AG04449 (cell line): Measurements from ENCODE around the gene OR2A25.

ENCODE experiments used
- CTCF ChIA-PET: fragments of 350-600 bp; formaldehyde crosslinking; extraction: SDS; loops from one replicate; lab custom pipeline; 2021; ENCODE audit warnings: antibody characterized with exemption; lab: Yijun Ruan, JAX
- POLR2A ChIA-PET: fragments of 400-600, 350-600 bp; formaldehyde crosslinking; extraction: SDS; loops from one replicate; lab custom pipeline; 2020; ENCODE audit warnings: antibody characterized with exemption, inconsistent platforms; lab: Yijun Ruan, JAX
- DNase-seq: peaks from one replicate; pipeline ENCODE4 v3.0.0-alpha.2; 2010; ENCODE audit warnings: low read depth, low spot score
- H3K4me3 ChIP-seq: 2 replicates; pipeline ENCODE4 v1.5.1; 2011; ENCODE audit warnings: low read depth, mild to moderate bottlenecking, control low read depth, low read length
- CTCF ChIP-seq: IDR thresholded peaks from one replicate; pipeline ENCODE4 v1.5.1; 2011; ENCODE audit warnings: mild to moderate bottlenecking, moderate library complexity, low read length, control low read depth, inconsistent platforms; ENCODE audit not compliant: insufficient read depth; ENCODE audit errors: missing control alignments

OR2A25 gene

DNA sequence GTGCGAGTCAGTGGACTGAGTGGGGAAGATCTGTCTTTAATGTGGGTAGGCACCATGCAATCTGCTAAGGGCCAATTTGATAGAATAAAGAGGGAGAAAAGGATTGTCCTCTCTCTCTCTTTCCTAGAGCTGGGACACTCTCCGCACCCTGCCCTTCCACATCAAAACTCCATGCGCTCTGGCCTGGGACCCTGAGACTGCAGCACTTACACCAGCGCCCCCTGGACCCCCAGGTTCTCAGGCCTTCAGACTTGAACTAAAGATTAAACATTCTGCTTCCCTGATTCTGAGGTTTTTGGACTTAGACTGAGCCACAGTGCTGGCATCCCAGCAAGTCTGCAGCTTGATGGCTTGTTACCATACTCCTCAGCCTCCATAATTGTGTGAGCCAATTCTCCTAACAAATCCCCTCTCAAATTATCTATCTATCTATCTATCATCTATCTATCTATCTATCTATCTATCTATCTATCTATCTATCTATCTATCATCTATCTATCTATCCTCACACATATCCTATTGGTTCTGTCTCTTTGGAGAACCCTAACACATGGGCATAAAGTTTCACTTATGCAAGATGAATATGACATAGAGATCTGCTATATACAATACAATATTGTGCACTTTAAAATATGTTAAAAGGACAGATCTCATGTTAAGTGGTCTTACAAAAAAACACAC lies 43.3 kb upstream of the OR2A25 start:
- no peak for DNase-seq
- no peak for TF ChIP-seq CTCF
- ChIA-PET POLR2A (no interaction called here), CTCF (interaction anchor here (0.5 to 3.1 kb wide), 7 partner anchors 9 to 290 kb away, joined by 3 to 25 read pairs (median 6); no protein-coding TSS in a partner anchor)
- no peak overlapping the region for H3K4me3 ChIP-seq

DNA sequence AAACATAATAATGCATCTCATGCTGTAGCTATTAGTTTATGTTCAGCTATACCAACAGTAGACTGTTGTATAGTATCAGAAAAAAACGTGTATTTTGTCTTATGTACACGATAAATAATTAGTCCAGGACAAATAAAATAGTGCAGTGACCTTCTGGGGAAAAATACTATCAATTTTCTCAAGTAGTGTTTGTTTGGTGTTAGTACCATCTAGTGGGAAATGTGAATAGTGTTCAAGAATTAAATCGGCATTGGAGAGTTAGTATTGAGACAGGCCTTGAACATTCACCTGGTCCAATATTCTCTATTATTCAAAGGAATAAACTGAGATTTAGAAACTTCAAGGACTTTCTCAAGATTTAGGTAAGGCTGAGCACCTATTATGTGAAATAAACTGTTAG lies 42.5 kb upstream of the OR2A25 start:
- ChIA-PET POLR2A (no interaction called here), CTCF (interaction anchor here (0.5 to 3.1 kb wide), 7 partner anchors 10 to 291 kb away, joined by 3 to 25 read pairs (median 6); no protein-coding TSS in a partner anchor)
- TF ChIP-seq CTCF: peak; percentile 22
- DNase-seq: no peak
- H3K4me3 ChIP-seq: no peak overlapping the region

DNA sequence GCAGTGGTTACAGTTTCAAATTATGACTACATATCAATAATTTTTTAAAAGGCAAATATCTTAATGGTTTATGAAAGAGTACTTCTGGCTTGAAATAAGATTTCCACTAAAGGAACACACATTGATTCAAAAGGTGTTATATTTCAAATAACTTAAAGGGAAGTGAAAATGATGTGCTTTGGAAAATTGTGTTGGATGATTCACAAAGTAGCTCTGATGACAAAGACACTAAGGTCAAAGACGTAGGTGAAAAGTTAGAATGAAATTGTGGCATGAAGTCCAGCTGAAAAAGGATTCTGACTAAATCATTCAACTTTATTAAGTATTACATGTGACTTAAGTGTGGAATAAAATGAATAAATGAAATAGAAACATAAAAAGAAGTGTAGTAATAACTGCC lies 41.6 kb upstream of the OR2A25 start:
- no peak overlapping the region for H3K4me3 ChIP-seq
- no peak for TF ChIP-seq CTCF
- DNase-seq: no peak
- POLR2A ChIA-PET: interaction anchor here (0.6 kb wide), 1 partner anchor 127 kb away, joined by 3 read pairs; no protein-coding TSS in a partner anchor
- CTCF ChIA-PET: interaction anchor here (1.3 to 3.1 kb wide), 5 partner anchors 9 to 292 kb away, joined by 3 to 25 read pairs (median 8); no protein-coding TSS in a partner anchor

- TF ChIP-seq CTCF: no peak
- POLR2A ChIA-PET: interaction anchor here (0.6 kb wide), 1 partner anchor 127 kb away, joined by 3 read pairs; no protein-coding TSS in a partner anchor
- DNase-seq: no peak
- H3K4me3 ChIP-seq: no peak overlapping the region
- CTCF ChIA-PET: interaction anchor here (1.3 to 3.1 kb wide), 3 partner anchors 16 to 293 kb away, joined by 3 to 25 read pairs (median 6); no protein-coding TSS in a partner anchor
These were observed 41.1 kb upstream of the OR2A25 start for GRCh38 chr7:144028547-144028946.

DNA sequence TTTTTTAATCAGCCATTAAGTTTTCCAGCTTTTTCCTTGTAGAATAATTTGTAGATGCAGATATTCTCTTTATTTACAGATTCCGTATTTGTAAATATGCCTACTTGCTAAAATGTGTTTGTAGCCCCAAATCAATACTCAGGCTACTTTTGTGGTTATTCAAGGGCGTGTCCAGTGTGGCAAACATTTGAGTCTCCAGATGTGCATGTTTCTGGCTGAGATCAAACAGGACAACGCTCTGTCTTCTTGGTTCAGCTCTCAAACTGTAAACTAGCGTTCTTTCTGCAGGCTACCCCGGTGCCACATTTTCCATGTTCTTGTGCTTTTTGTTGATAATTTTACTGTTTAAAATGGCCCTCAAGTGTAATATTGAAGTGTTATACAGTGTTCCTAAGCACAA lies 37.1 kb upstream of the OR2A25 start:
- no peak overlapping the region for H3K4me3 ChIP-seq
- TF ChIP-seq CTCF: no peak
- ChIA-PET CTCF (interaction anchor here (0.5 to 1.9 kb wide), 2 partner anchors 43 to 296 kb away, joined by 3 to 10 read pairs; no protein-coding TSS in a partner anchor), POLR2A (no interaction called here)
- no peak for DNase-seq

DNA sequence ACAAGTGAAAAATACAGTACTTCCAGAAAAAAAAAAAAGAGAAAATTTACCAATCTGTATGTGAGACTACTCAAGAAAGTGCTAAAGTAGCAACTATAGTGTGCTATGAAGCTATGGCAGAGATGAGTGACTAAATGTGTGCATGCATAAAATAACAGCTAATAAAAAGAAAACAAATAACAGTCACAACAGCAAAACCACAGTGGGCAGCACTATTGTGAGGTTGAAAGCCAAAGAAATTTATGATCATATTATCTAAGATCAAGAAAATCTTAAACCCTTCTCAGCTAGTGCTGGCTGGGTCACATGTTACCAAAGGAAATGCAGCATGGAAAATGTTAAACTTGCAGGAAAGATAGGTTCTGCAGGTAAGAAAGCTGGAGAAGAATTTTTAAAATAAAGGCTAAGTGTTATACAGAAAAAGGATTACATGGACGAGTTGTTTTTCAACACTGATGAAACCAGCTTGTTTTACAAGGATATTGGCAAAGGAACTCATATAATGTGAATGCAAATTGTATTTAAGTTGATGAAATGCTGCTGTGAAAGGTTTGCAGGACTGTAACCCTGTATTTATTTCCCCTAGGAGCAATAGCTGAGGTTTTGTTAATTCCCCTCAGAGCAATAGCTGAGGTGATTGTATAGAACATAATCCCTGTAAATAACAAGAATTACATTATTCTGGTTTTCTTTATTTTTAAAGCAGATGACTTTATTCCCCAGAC lies 36.5 kb upstream of the OR2A25 start:
- TF ChIP-seq CTCF: no peak
- ChIA-PET POLR2A (no interaction called here), CTCF (interaction anchor here (0.7 to 1.9 kb wide), 2 partner anchors 13 to 296 kb away, joined by 3 to 10 read pairs; no protein-coding TSS in a partner anchor)
- DNase-seq: no peak
- H3K4me3 ChIP-seq: no peak overlapping the region
